HEK293T (cell line): ENCODE data around the gene RPH3AL.

ENCODE experiments used
- CTBP1 ChIP-seq: fragments of 450-650 bp; IDR thresholded peaks from 2 replicates; pipeline ENCODE4 v1.6.1; 2016; ENCODE audit warnings: borderline replicate concordance
- SUZ12 ChIP-seq: fragments of 450-650 bp; IDR thresholded peaks from 2 replicates; pipeline ENCODE4 v1.6.1; 2016; ENCODE audit warnings: mild to moderate bottlenecking

DNA sequence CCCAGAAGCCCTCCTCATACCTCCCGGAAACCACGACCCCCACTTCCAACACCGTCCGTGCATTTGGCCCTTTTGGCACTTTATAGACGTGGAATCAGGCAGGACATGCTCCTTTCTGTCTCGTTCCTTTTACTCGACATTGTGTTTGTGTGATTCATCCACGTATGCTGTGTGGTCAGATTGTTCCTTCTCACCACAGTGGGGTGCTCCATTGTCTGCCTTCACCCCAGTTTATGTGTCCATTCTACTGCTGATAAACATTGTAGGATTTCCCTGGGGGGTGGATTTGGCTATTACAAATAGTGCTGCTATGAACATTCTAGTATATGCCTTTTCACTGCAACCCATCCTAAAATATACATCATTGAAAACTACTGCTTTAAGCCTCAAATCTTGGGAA lies 28.9 kb upstream of the RPH3AL start:
- TF ChIP-seq CTBP1 (no peak), SUZ12 (no peak)
